ENCODE data around the gene CARD18. TPM values are rescaled to one million over a fixed set of nuclear protein-coding genes. Genes with fewer than 3 reads are reported as not detected.
"Not testable (repeated sequence)": the region's sequence is repeated elsewhere in the genome, so short reads cannot be mapped to it uniquely, and the experiment has no call there.

CARD18 gene
- total RNA-seq, 1 donor from 2014 or later = not detected

- no peak for DNase-seq (ENCODE audit: low read depth, low spot score)
- no peak for TF ChIP-seq CTCF (conservative IDR thresholded peaks at IDR 0.05)
- Mint-ChIP-seq H3K4me3 (no peak overlapping the region), H3K9me3 (peaks cover 2% of the 10 kb centered on the region), H3K27ac (ENCODE audit: unreplicated experiment) (no peak overlapping the region), H3K27me3 (ENCODE audit: low read depth) (peaks cover 2% of the 10 kb centered on the region), H3K4me1 (no peaks in the 10 kb centered on the region), H3K36me3 (ENCODE audit: low read depth) (no peaks in the 10 kb centered on the region)
These were observed 28.2 kb downstream of the CARD18 start for GRCh38 chr11:105111145-105111944.

GRCh38 chr11:105110688-105111030 lies 28.9 kb downstream of the CARD18 start:
- Mint-ChIP-seq H3K4me3 (no peak overlapping the region), H3K27me3 (ENCODE audit: low read depth) (peaks cover 2% of the 10 kb centered on the region), H3K9me3 (peaks cover 2% of the 10 kb centered on the region), H3K27ac (ENCODE audit: unreplicated experiment) (no peak overlapping the region), H3K4me1 (no peaks in the 10 kb centered on the region), H3K36me3 (ENCODE audit: low read depth) (no peaks in the 10 kb centered on the region)
- TF ChIP-seq CTCF (conservative IDR thresholded peaks at IDR 0.05) = no peak
- no peak for DNase-seq (ENCODE audit: low read depth, low spot score)

GRCh38 chr11:105109855-105110687 lies 29.5 kb downstream of the CARD18 start:
- Mint-ChIP-seq H3K36me3 (ENCODE audit: low read depth) (no peaks in the 10 kb centered on the region), H3K4me3 (no peak overlapping the region), H3K27me3 (ENCODE audit: low read depth) (peaks cover 2% of the 10 kb centered on the region), H3K27ac (ENCODE audit: unreplicated experiment) (no peak overlapping the region), H3K9me3 (peaks cover 3% of the 10 kb centered on the region), H3K4me1 (no peaks in the 10 kb centered on the region)
- TF ChIP-seq CTCF (conservative IDR thresholded peaks at IDR 0.05) = no peak
- no peak for DNase-seq (ENCODE audit: low read depth, low spot score)

GRCh38 chr11:105109321-105109720 lies 30.2 kb downstream of the CARD18 start:
- peaks cover 2% of the 10 kb centered on the region for H3K27me3 Mint-ChIP-seq (ENCODE audit: low read depth)
- DNase-seq (ENCODE audit: low read depth, low spot score) = no peak
- no peaks in the 10 kb centered on the region for H3K36me3 Mint-ChIP-seq (ENCODE audit: low read depth)
- H3K9me3 Mint-ChIP-seq = peaks cover 5% of the 10 kb centered on the region
- no peaks in the 10 kb centered on the region for H3K4me1 Mint-ChIP-seq
- H3K4me3 Mint-ChIP-seq = no peak overlapping the region
- no peak overlapping the region for H3K27ac Mint-ChIP-seq (ENCODE audit: unreplicated experiment)
- no peak for TF ChIP-seq CTCF (conservative IDR thresholded peaks at IDR 0.05)

- Mint-ChIP-seq H3K27ac (ENCODE audit: unreplicated experiment) (no peak overlapping the region), H3K4me3 (no peak overlapping the region), H3K36me3 (ENCODE audit: low read depth) (no peaks in the 10 kb centered on the region), H3K4me1 (no peaks in the 10 kb centered on the region), H3K9me3 (peaks cover 5% of the 10 kb centered on the region), H3K27me3 (ENCODE audit: low read depth) (peaks cover 2% of the 10 kb centered on the region)
- no peak for TF ChIP-seq CTCF (conservative IDR thresholded peaks at IDR 0.05)
- DNase-seq (ENCODE audit: low read depth, low spot score) = no peak
These were observed 31.3 kb downstream of the CARD18 start for GRCh38 chr11:105108247-105108646.

- H3K4me1 Mint-ChIP-seq; H3K36me3 Mint-ChIP-seq (ENCODE audit: low read depth); DNase-seq (ENCODE audit: low read depth, low spot score); H3K9me3 Mint-ChIP-seq; H3K4me3 Mint-ChIP-seq; H3K27ac Mint-ChIP-seq (ENCODE audit: unreplicated experiment); H3K27me3 Mint-ChIP-seq (ENCODE audit: low read depth): not testable (repeated sequence)
These were observed 32.2 kb downstream of the CARD18 start for GRCh38 chr11:105107226-105107825.
